ENCODE measurements around the gene SRSF5.
"Not testable (repeated sequence)": the region's sequence is repeated elsewhere in the genome, so short reads cannot be mapped to it uniquely, and the experiment has no call there.

SRSF5 gene

DNA sequence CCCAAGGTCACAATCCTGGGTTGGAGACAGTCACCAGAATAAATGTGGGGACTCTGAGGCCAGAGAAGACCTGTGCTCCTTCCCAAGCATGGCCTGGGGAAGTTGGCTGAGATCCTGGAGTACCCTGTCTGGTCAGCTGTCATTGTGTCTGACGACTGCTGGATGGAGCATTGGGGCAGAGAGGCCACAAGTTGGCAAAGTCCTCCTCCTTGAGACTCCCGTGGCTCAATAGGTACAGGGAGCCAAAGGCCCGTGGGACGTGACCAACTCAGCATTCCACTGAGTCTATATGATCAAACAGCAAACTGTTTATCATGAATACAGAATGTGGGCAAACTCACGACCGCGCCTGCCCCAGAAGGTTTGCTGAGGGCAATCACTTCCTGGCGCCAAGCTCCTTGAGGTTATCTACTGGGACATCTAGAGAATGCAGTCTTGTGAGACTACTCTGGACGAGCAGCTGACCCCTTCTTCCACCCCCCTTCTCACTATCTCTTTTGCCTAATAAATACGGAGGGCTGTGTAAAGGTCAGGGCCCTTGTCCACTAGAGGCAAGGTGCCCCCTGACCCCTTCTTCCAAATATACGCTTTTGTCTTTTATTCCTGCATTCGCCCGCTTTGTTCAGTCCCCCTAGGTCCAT is 44.4 kb downstream of the SRSF5 start:
- no peak for DNase-seq
- Histone ChIP-seq H2BK12ac (ENCODE audit: low read length in 2 of 2) (no peak overlapping the region), H3K14ac (ENCODE audit: low read length in 2 of 2) (no peak overlapping the region), H3K79me1 (replicated peaks; ENCODE audit: low read length, poor library complexity, severe bottlenecking) (no peaks in the 10 kb centered on the region), H3K18ac (ENCODE audit: low read depth in 1 of 2, low read length in 2 of 2) (no peak overlapping the region), H2BK120ac (ENCODE audit: low read depth, low read length) (no peak overlapping the region), H2BK15ac (ENCODE audit: low read depth, poor library complexity, severe bottlenecking) (no peak overlapping the region), H4K8ac (ENCODE audit: low read length) (no peak overlapping the region), H3K36me3 (ENCODE audit: control insufficient read depth in 1 of 2, insufficient read depth in 2 of 2, low read depth in 1 of 2, low read length in 2 of 2) (no peaks in the 10 kb centered on the region), H3K4me3 (ENCODE audit: insufficient read depth in 1 of 2, low read depth in 1 of 2, low read length in 2 of 2) (no peak overlapping the region), H4K91ac (ENCODE audit: low read length) (no peak overlapping the region), H3K4me2 (ENCODE audit: low read length, poor library complexity, severe bottlenecking) (no peak overlapping the region), H2AK5ac (ENCODE audit: low read length, severe bottlenecking) (no peak overlapping the region), H3K9ac (ENCODE audit: low read length) (no peak overlapping the region), H3K27ac (ENCODE audit: low read length, poor library complexity, severe bottlenecking) (no peak overlapping the region), H3K23ac (ENCODE audit: low read length in 2 of 2) (no peak overlapping the region), H3K4me1 (ENCODE audit: control insufficient read depth, insufficient read depth, low read depth, low read length) (no peaks in the 10 kb centered on the region), H3K27me3 (ENCODE audit: control insufficient read depth in 1 of 2, insufficient read depth in 1 of 2, low read length in 2 of 2) (peaks cover 35 to 45% of the 10 kb centered on the region in 2 experiments), H2AFZ (ENCODE audit: low read depth, low read length) (no peak overlapping the region), H3K4ac (ENCODE audit: low read depth in 1 of 2, low read length in 2 of 2) (no peak overlapping the region), H2BK5ac (ENCODE audit: low read depth, low read length, poor library complexity, severe bottlenecking) (no peak overlapping the region), H3K9me3 (ENCODE audit: control insufficient read depth, low read length) (no peaks in the 10 kb centered on the region)
- 84% methylated on average over 13 of the region's 13 CpGs for WGBS

- Histone ChIP-seq H3K4me3 (ENCODE audit: insufficient read depth in 1 of 2, low read depth in 1 of 2, low read length in 2 of 2) (no peak overlapping the region), H3K79me1 (replicated peaks; ENCODE audit: low read length, poor library complexity, severe bottlenecking) (no peaks in the 10 kb centered on the region), H3K4me2 (ENCODE audit: low read length, poor library complexity, severe bottlenecking) (no peak overlapping the region), H2AK5ac (ENCODE audit: low read length, severe bottlenecking) (no peak overlapping the region), H3K36me3 (ENCODE audit: control insufficient read depth in 1 of 2, insufficient read depth in 2 of 2, low read depth in 1 of 2, low read length in 2 of 2) (no peaks in the 10 kb centered on the region), H4K8ac (ENCODE audit: low read length) (no peak overlapping the region), H2BK12ac (ENCODE audit: low read length in 2 of 2) (no peak overlapping the region), H3K4ac (ENCODE audit: low read depth in 1 of 2, low read length in 2 of 2) (no peak overlapping the region), H2BK5ac (ENCODE audit: low read depth, low read length, poor library complexity, severe bottlenecking) (no peak overlapping the region), H2BK15ac (ENCODE audit: low read depth, poor library complexity, severe bottlenecking) (no peak overlapping the region), H4K91ac (ENCODE audit: low read length) (no peak overlapping the region), H3K27me3 (ENCODE audit: control insufficient read depth in 1 of 2, insufficient read depth in 1 of 2, low read length in 2 of 2) (peaks cover 41 to 50% of the 10 kb centered on the region in 2 experiments), H2BK120ac (ENCODE audit: low read depth, low read length) (no peak overlapping the region), H3K18ac (ENCODE audit: low read depth in 1 of 2, low read length in 2 of 2) (no peak overlapping the region), H3K23ac (ENCODE audit: low read length in 2 of 2) (no peak overlapping the region), H3K14ac (ENCODE audit: low read length in 2 of 2) (no peak overlapping the region), H2AFZ (ENCODE audit: low read depth, low read length) (no peak overlapping the region), H3K4me1 (ENCODE audit: control insufficient read depth, insufficient read depth, low read depth, low read length) (no peaks in the 10 kb centered on the region), H3K9ac (ENCODE audit: low read length) (no peak overlapping the region), H3K27ac (ENCODE audit: low read length, poor library complexity, severe bottlenecking) (no peak overlapping the region), H3K9me3 (ENCODE audit: control insufficient read depth, low read length) (no peaks in the 10 kb centered on the region)
- 92% methylated on average over 10 of the region's 10 CpGs for WGBS
- DNase-seq = no peak
Measured at GRCh38 chr14:69811868-69812252, 44.9 kb downstream of the SRSF5 start.

DNA sequence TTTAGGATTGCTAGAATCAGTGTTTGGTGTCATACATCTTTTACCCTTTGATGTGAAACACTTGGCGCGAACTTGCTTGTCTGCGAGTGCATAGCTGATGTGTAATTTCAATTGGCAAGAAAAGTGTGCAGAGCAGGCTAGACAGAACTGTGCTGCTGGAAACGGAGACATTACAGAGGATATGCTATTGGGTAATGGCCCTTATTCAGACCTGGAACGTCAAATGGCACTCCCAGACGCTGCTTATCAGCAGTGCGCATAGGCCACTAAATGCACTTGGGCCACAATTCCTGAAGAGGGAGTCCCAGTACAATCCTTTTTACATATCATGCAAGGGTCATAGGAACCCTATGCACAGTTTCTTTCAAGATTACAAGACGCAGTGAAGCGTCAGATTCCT is 45.8 kb downstream of the SRSF5 start:
- H2AFZ ChIP-seq (ENCODE audit: low read depth, low read length) = no peak overlapping the region
- H3K27ac ChIP-seq (ENCODE audit: low read length, poor library complexity, severe bottlenecking) = no peak overlapping the region
- H3K9ac ChIP-seq (ENCODE audit: low read length) = no peak overlapping the region
- no peak overlapping the region for H3K4ac ChIP-seq (ENCODE audit: low read depth in 1 of 2, low read length in 2 of 2)
- no peaks in the 10 kb centered on the region for H3K4me1 ChIP-seq (ENCODE audit: control insufficient read depth, insufficient read depth, low read depth, low read length)
- no peak overlapping the region for H4K91ac ChIP-seq (ENCODE audit: low read length)
- H3K23ac ChIP-seq (ENCODE audit: low read length in 2 of 2) = no peak overlapping the region
- peaks cover 45 to 58% of the 10 kb centered on the region in 2 experiments for H3K27me3 ChIP-seq (ENCODE audit: control insufficient read depth in 1 of 2, insufficient read depth in 1 of 2, low read length in 2 of 2)
- no peak overlapping the region for H2BK120ac ChIP-seq (ENCODE audit: low read depth, low read length)
- WGBS = 90% methylated on average over 9 of the region's 9 CpGs
- no peaks in the 10 kb centered on the region for H3K9me3 ChIP-seq (ENCODE audit: control insufficient read depth, low read length)
- no peak overlapping the region for H3K4me3 ChIP-seq (ENCODE audit: insufficient read depth in 1 of 2, low read depth in 1 of 2, low read length in 2 of 2)
- no peak overlapping the region for H3K4me2 ChIP-seq (ENCODE audit: low read length, poor library complexity, severe bottlenecking)
- H2AK5ac ChIP-seq (ENCODE audit: low read length, severe bottlenecking) = no peak overlapping the region
- H3K36me3 ChIP-seq (ENCODE audit: control insufficient read depth in 1 of 2, insufficient read depth in 2 of 2, low read depth in 1 of 2, low read length in 2 of 2) = no peaks in the 10 kb centered on the region
- no peak overlapping the region for H2BK12ac ChIP-seq (ENCODE audit: low read length in 2 of 2)
- H2BK5ac ChIP-seq (ENCODE audit: low read depth, low read length, poor library complexity, severe bottlenecking) = no peak overlapping the region
- no peak overlapping the region for H3K14ac ChIP-seq (ENCODE audit: low read length in 2 of 2)
- no peaks in the 10 kb centered on the region for H3K79me1 ChIP-seq (replicated peaks; ENCODE audit: low read length, poor library complexity, severe bottlenecking)
- DNase-seq = no peak
- no peak overlapping the region for H4K8ac ChIP-seq (ENCODE audit: low read length)
- no peak overlapping the region for H2BK15ac ChIP-seq (ENCODE audit: low read depth, poor library complexity, severe bottlenecking)
- H3K18ac ChIP-seq (ENCODE audit: low read depth in 1 of 2, low read length in 2 of 2) = no peak overlapping the region

DNA sequence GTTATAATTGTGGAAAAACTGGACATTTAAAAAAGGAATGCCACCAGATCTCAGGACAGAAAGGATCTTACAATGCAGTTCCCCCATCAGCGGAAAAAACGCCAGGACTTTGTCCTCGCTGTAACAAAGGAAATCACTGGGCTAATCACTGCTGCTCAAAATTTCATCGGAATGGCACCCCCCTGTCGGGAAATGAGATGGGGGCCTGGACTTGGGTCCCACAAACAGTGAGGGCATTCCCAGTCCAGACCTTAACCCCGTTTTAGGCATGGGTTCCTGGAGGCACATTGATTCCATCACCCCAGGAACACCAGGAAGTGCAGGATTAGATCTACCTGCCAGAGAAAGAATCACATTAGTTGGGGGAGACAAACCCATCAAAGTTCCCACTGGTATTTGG is 46.4 kb downstream of the SRSF5 start:
- H3K23ac ChIP-seq (ENCODE audit: low read length in 2 of 2); H2AK5ac ChIP-seq (ENCODE audit: low read length, severe bottlenecking): not testable (repeated sequence)

More for the DNA sequence above, 46.4 kb downstream of the SRSF5 start:
- H3K9ac ChIP-seq (ENCODE audit: low read length); H2AFZ ChIP-seq (ENCODE audit: low read depth, low read length); H3K4me1 ChIP-seq (ENCODE audit: control insufficient read depth, insufficient read depth, low read depth, low read length); H3K79me1 ChIP-seq (replicated peaks; ENCODE audit: low read length, poor library complexity, severe bottlenecking); H4K91ac ChIP-seq (ENCODE audit: low read length); H2BK12ac ChIP-seq (ENCODE audit: low read length in 2 of 2); H3K4me2 ChIP-seq (ENCODE audit: low read length, poor library complexity, severe bottlenecking); H3K27ac ChIP-seq (ENCODE audit: low read length, poor library complexity, severe bottlenecking); H3K14ac ChIP-seq (ENCODE audit: low read length in 2 of 2); DNase-seq; H2BK5ac ChIP-seq (ENCODE audit: low read depth, low read length, poor library complexity, severe bottlenecking); H3K9me3 ChIP-seq (ENCODE audit: control insufficient read depth, low read length); H2BK120ac ChIP-seq (ENCODE audit: low read depth, low read length); H3K36me3 ChIP-seq (ENCODE audit: control insufficient read depth in 1 of 2, insufficient read depth in 2 of 2, low read depth in 1 of 2, low read length in 2 of 2); H2BK15ac ChIP-seq (ENCODE audit: low read depth, poor library complexity, severe bottlenecking); H3K4me3 ChIP-seq (ENCODE audit: insufficient read depth in 1 of 2, low read depth in 1 of 2, low read length in 2 of 2); H3K18ac ChIP-seq (ENCODE audit: low read depth in 1 of 2, low read length in 2 of 2); H3K4ac ChIP-seq (ENCODE audit: low read depth in 1 of 2, low read length in 2 of 2); H4K8ac ChIP-seq (ENCODE audit: low read length): not testable (repeated sequence)
- WGBS = 82% methylated on average over 6 of the region's 6 CpGs
- peaks cover 45 to 63% of the 10 kb centered on the region in 2 experiments for H3K27me3 ChIP-seq (ENCODE audit: control insufficient read depth in 1 of 2, insufficient read depth in 1 of 2, low read length in 2 of 2)

Data from mesenchymal stem cell (in vitro differentiated cells and primary cell).